Measurements from ENCODE around the gene PCDHA12.

DNA sequence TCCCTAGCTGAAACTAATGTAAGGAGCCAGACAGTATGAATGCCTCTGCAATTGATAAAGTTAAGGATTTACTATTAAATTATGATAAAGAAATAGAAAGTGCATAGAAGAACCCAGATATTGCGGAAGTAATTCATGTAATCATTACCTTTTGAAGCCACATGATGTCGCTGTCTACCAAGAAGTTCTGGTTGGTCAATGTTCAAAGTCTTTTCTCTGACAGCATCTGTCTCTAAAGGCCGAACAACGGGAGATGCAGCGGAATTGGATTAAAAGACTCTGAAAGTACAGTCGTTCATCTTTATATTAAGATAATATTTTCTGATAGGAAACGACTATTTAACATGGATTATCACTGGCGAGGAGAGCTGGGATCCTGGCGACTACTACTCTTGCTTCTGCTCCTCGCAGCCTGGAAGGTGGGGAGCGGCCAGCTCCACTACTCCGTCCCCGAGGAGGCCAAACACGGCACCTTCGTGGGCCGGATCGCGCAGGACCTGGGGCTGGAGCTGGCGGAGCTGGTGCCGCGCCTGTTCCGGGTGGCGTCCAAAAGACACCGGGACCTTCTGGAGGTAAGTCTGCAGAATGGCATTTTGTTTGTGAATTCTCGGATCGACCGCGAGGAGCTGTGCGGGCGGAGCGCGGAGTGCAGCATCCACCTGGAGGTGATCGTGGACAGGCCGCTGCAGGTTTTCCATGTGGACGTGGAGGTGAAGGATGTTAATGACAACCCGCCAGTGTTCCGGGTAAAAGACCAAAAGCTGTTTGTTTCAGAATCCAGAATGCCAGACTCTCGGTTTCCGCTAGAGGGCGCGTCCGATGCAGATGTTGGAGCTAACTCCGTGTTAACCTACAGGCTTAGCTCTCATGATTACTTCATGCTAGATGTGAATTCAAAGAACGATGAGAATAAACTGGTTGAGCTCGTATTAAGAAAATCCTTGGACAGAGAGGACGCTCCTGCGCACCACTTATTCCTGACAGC, 33.8 kb upstream of the PCDHA12 start, which contains the start of gene PCDHA8:
- TF ChIP-seq CTCF (IDR thresholded peaks at IDR 0.05) (peak; percentile 88), ZFX (IDR thresholded peaks at IDR 0.05; ENCODE audit: borderline replicate concordance) (no peak)
